OCI-LY1 (cell line): ENCODE results near the gene DOCK7.

Experiments
- EZH2 ChIP-seq: fragments of 200-600 bp; sonication (generic), shearing (Covaris generic); IDR thresholded peaks from 2 replicates; pipeline ENCODE4 v1.8.0; 2017; ENCODE audit warnings: borderline replicate concordance, mixed run types, mild to moderate bottlenecking, antibody characterized with exemption, low read length, moderate library complexity, mixed read lengths
- TF ChIP-seq, protein P1 (sequence below): fragments of 200-600 bp; sonication (generic), shearing (Covaris generic); IDR thresholded peaks from 2 replicates; pipeline ENCODE4 v1.5.1; 2017; ENCODE audit warnings: mild to moderate bottlenecking, antibody characterized with exemption, low read length, moderate library complexity, mixed read lengths

DNA sequence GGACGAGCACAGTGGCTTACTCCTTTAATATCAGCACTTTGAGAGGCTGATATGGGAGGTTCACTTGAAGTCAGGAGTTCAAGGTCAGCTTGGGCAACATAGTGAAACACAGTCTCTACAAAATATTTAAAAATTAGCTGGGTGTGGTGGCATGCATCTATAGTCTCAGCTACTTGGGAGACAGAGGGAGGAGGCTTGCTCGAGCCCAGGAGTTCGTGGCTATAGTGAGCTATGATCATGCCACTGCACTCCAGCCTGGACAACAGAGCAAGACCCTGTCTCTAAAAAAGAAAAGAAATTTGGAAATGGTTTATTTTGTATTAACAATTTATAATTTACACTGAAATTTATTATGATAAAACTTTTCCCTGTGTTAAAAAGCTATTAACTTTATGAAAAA, 92.5 kb downstream of the DOCK7 start:
- TF ChIP-seq EZH2, result no peak
- TF ChIP-seq, protein P1, sequence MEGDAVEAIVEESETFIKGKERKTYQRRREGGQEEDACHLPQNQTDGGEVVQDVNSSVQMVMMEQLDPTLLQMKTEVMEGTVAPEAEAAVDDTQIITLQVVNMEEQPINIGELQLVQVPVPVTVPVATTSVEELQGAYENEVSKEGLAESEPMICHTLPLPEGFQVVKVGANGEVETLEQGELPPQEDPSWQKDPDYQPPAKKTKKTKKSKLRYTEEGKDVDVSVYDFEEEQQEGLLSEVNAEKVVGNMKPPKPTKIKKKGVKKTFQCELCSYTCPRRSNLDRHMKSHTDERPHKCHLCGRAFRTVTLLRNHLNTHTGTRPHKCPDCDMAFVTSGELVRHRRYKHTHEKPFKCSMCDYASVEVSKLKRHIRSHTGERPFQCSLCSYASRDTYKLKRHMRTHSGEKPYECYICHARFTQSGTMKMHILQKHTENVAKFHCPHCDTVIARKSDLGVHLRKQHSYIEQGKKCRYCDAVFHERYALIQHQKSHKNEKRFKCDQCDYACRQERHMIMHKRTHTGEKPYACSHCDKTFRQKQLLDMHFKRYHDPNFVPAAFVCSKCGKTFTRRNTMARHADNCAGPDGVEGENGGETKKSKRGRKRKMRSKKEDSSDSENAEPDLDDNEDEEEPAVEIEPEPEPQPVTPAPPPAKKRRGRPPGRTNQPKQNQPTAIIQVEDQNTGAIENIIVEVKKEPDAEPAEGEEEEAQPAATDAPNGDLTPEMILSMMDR, result no peak
